NCI-H82 treated with DMSO at 0.1 percent for 48 hours (cell line): Measurements from ENCODE around the gene CSF1.

Source experiments
- DNase-seq: peaks from one replicate; lab custom pipeline; 2025; ENCODE audit not compliant: unreplicated experiment; lab: John Stamatoyannopoulos, UW

The CSF1 gene

GRCh38 chr1:109975718-109976117 is 65.1 kb downstream of the CSF1 start:
- no peak for DNase-seq

DNA sequence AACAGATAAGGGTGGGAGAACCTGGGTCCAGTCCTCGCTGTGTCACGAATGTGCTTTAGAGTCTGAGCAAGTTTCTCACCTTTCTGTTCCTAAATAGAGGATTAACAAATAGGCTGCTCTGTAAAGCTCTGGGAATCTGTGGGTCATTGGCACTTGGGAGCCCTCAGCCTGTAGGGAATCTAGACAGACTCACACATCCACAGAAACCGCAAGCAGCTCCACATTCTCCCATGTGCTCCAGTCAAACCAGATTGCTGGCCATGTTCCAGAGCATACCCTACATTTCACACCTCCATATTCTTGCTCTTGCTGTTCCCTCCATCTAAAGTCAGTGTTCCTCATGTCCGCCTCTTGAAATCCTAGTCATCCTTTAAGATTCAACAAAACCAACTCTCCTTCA is 66.1 kb downstream of the CSF1 start:
- no peak for DNase-seq

- DNase-seq, result no peak
Observed at GRCh38 chr1:109977225-109977624, 66.6 kb downstream of the CSF1 start.

- DNase-seq, result no peak
Observed at GRCh38 chr1:109977657-109978378, 67.2 kb downstream of the CSF1 start.

DNA sequence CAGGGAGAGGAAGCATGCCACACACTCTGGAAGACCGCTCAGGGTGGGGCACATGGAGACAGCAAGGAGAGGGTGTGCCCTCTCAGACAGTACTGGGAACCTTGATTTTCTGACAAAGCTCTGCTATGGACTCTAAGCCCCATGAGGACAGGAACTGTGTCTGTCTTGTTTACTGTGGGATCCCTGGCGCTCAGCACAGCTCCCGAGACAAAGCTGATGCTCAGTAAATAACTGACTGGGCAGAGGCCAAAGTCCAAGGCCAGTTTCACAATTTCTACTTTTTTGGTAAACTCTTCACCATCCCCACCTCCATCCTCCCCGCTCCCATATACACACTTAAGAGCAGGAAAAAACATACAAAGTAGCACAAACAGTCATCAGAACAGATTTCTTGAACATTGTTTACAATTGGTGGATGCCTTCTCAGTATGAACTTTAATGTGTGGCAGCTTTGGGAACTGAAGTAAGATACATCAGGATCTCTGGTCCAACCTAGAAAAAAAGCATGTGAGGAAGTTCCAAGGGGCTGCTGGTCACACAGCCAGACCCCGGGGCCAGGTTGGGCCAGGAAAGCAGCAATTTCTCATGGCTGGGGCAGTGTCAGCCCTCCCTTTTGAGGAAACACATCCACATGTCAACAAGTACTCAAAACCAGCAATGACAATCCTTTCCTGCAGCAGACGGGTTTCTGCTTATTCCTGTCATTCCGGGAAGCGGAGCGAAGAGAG is 68.3 kb downstream of the CSF1 start:
- DNase-seq, result no peak

GRCh38 chr1:109979489-109980091 is 68.9 kb downstream of the CSF1 start:
- DNase-seq, result no peak
